ENCODE results near the gene TMEM234.

TMEM234 gene

DNA sequence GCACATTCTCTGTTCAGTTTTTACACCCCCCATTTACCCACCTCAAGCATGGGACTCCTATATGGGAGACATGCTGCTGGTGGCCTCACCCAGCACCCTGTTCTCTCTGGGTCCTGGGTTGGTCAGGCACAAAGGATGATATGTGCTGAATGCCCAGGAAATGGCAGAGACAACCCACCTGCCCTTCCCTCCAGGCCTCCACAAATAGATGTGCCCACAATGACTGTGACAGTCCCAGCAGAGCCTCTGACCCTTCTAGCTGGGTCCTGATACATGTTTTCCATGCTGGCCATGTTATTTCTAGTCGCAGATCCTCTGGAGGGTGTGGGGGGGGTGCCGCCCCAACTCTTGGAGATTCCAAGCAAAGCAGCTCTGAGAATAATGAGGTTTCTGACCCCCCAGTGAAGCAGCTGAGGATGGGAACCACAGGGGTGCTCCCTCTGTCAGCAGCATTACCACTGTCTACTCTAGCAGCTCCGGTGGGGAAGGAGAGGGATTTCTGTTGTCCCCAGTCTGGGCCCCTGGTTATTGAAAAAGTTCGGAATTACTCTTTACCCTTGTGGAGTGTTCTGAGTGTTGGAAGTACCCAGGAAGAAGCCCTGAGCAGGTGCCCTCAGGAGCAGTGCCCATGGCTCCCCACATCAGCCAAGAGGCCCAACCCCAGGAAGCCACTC, 23.0 kb downstream of the TMEM234 start:
- no peak for DNase-seq

GRCh38 chr1:32198237-32199042, 23.7 kb downstream of the TMEM234 start:
- DNase-seq = no peak

GRCh38 chr1:32197837-32198236, 24.3 kb downstream of the TMEM234 start:
- no peak for DNase-seq

- no peak for DNase-seq
Measured at GRCh38 chr1:32197074-32197473, 25.1 kb downstream of the TMEM234 start.

- no peak for DNase-seq
Measured at GRCh38 chr1:32195972-32196823, 26.0 kb downstream of the TMEM234 start.

GRCh38 chr1:32195531-32195930, 26.6 kb downstream of the TMEM234 start:
- DNase-seq = no peak

DNA sequence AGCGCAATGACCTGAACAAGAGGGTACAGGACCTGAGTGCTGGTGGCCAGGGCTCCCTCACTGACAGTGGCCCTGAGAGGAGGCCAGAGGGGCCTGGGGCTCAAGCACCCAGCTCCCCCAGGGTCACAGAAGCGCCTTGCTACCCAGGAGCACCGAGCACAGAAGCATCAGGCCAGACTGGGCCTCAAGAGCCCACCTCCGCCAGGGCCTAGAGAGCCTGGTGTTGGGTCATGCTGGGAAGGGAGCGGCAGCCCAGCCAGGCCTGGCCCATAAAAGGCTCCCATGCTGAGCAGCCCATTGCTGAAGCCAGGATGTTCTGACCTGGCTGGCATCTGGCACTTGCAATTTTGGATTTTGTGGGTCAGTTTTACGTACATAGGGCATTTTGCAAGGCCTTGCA, 27.2 kb downstream of the TMEM234 start:
- DNase-seq = no peak

GRCh38 chr1:32192220-32192948, 29.8 kb downstream of the TMEM234 start:
- no peak for DNase-seq

- no peak for DNase-seq
Measured at GRCh38 chr1:32187850-32188249, 34.3 kb downstream of the TMEM234 start.

DNA sequence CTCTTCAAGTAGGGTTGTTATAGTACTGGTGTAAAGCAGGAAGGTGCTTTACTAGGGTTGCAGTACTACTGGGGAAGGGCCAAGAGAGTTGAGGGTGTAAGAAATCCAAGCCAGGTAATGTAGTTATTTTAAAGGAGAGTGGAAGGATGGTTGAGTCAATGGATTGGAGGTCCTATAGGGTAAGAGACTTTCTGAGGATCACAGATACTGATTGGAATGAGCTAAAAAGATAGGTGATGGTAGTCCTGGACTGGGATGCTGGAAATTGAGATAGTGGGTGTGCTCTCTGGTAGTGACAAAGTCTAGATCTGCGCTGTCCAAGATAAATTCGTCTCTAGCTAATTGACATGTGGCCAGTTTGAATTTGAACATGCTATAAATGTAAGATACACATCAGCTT, 35.7 kb downstream of the TMEM234 start:
- no peak for DNase-seq

GRCh38 chr1:32186077-32186476, 36.1 kb downstream of the TMEM234 start:
- no peak for DNase-seq

- DNase-seq = no peak
Measured at GRCh38 chr1:32184650-32185049, 37.5 kb downstream of the TMEM234 start.

DNA sequence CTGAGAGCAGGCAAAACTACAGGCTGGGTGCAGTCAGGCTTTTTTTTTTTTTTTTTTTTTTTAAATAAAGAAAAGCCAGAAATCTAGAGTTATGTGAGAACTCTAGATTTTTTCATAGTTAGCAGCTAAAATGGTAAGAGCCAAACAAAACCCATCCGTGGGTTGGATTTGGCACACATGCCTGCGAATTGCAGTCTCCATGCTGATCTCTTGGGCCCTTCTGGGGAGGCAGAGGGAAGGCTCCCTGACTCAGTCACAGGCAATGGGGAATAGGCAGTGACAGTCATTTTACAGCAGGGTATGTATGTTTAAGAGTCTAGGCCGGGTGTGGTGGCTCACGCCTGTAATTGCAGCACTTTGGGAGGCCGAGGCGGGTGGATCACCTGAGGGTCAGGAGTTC, 40.1 kb downstream of the TMEM234 start:
- no peak for DNase-seq

- DNase-seq = no peak
Measured at GRCh38 chr1:32181563-32181962, 40.6 kb downstream of the TMEM234 start.

DNA sequence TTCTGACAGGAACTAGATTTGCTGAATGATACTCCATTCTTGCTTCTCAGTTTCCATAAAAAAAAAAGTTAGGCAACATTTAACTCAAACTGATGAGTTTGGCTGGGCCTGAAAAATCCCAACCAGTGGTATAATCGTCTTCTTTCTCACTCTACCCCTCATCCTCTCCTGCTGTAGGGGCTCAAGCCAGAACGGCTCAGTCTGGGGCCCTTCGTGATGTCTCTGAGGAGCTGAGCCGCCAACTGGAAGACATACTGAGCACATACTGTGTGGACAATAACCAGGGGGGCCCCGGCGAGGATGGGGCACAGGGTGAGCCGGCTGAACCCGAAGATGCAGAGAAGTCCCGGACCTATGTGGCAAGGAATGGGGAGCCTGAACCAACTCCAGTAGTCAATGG, 41.1 kb downstream of the TMEM234 start:
- DNase-seq = no peak

DNA sequence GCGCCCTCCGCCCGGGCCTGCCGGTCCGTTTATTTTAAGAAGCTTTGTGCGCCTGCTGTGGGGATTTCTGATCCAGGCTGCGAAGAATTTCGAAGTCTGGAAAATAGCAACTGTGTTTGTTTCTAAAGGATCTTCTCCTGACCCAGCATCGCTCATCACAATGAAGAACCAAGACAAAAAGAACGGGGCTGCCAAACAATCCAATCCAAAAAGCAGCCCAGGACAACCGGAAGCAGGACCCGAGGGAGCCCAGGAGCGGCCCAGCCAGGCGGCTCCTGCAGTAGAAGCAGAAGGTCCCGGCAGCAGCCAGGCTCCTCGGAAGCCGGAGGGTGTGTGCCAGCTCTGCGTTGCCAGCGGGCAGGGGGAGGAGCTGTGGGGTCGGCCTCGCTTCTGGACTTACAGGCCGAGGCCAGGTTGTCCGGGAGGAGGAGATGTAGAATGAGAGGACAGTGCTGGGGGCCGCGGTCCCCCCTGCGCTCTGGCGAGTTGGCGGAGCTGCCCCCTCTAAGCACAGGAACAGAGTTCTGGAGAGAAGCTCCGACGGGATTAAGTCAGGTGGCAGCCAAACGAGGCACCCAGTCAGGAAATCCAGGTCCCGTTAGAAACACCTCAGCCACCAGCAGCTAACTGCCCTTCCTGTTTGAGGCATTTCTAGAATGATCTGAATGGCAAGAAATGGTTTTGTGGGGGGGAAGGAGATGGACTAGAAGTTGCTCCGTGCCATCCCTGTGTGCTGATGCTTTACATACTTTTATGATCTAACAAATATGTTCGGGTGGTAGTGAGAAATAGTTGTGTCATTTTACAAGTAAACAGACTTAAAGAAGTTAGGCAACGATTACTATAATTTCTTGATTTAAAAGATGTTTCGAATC, 41.7 kb downstream of the TMEM234 start:
- no peak for DNase-seq

- DNase-seq = peak; percentile 66
Measured at GRCh38 chr1:32179443-32180185, 42.5 kb downstream of the TMEM234 start, which contains the start of gene TXLNA. Gene TXLNA (plus strand): TSS chr1:32179675. CDS start chr1:32180346, 671 bp downstream.

- no peak for DNase-seq
Measured at GRCh38 chr1:32179193-32179442, 43.0 kb downstream of the TMEM234 start.

DNA sequence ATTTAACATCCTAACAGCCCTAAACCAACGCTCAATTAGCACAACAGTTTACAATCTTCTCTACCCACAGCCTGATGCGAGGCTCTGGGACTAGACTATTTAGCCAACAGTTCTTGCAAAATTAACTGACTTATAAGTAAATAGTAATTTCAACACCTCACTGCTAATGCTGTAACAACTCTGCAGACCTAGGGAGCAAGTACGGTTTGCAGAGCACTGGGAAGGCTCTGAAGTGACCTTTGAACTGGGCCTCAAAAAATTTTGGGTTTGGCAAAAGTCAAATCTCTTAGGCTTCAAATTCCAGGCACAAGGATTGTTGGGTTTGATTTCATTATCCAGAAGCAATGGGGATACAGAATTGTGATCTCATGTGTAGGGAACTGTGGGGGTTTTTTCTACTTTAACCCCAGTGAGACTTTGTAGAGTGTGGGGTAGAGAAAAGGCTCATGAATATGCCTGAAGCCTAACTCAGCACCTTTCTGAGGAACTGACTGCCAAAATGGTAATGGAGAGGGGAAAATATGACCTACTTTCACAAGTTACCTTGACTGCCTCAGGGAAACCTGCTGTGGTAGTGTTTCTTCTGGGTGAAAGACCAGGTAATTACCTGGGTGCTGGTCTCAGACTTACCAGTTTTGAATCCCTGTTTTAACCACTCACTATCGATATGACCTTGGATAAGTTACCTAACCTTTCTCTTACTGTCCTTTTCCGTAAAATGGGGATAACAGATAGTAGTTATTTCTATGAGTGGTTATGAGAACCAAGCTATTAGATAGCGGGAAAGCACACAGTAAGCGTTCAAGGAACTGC, 43.6 kb downstream of the TMEM234 start:
- no peak for DNase-seq

DNA sequence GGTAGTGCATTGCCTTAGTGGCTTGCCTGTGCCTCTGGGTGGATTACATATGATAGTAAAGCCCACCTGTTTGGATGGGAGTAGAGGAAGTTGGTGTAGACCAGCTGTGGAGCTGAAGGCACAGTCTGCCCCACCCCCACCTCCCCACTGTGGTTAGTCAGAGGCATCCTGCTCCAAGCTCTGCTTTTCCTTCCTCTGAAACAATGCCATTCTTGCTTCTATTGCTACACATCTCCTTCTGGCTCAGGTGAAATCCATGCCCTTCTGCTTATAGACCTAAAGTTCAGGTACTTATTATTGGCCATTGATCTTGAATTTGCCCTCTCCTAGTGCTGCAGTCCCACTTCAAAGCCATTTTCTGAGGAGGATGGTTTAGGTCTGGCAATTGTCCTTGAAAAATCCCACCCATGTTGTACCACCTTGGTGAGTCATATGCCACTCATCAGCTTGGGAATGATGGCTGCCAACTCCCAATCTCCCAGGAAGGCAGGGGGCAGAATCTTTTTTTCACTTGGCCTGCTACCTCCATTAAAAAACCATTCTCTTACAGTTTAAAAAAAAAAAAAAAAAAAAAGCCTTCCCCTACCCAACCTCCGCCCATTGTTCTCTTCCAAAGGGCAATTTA, 49.4 kb downstream of the TMEM234 start:
- no peak for DNase-seq
